ENCODE measurements around the gene TIMM23. TPM values are rescaled to one million over a fixed set of nuclear protein-coding genes. Genes with fewer than 3 reads are reported as not detected.
"Not testable (repeated sequence)": the region's sequence is repeated elsewhere in the genome, so short reads cannot be mapped to it uniquely, and the experiment has no call there.

The TIMM23 gene
- total and polyA plus RNA-seq, 7 experiments from 2014 or later: 21.0 to 61.7 (median 25.8) TPM

DNA sequence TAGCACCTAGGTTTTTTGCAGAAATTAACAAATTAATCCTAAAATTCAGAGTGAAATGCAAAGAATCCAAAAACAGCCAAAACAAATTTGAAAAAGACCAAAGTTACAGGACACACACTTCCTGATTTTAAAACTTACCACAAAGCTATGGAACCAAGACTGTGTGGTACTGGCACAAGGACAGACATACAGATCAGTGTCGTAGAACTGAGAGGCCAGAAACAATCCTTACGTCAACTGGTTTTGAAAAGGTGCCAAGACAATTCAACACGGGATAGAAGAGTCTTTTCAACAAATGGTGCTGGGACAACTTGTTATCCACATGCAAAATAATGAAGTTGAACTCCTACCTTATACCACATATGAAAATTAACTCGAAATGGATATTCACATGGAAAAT lies 26.8 kb upstream of the TIMM23 start:
- DNase-seq; H3K27ac Mint-ChIP-seq; H3K4me3 ChIP-seq (ENCODE audit: low read length); H3K4me1 ChIP-seq (ENCODE audit: control insufficient read depth in 2 of 2, insufficient read depth in 2 of 2, low read length in 2 of 2); H3K9me3 Mint-ChIP-seq; H3K27me3 Mint-ChIP-seq; H3K27ac ChIP-seq (ENCODE audit: low read depth, low read length); H3K4me3 Mint-ChIP-seq; POLR2A ChIA-PET; intact Hi-C loops (cut with micrococcal nuclease); H3K36me3 ChIP-seq (ENCODE audit: control insufficient read depth in 2 of 3, insufficient read depth in 3 of 3, low read length in 3 of 3); ATAC-seq; CTCF ChIA-PET; H3K9me3 ChIP-seq (ENCODE audit: control insufficient read depth in 2 of 3, low read length in 3 of 3); H3K4me1 Mint-ChIP-seq; H3K27me3 ChIP-seq (ENCODE audit: control insufficient read depth in 2 of 2, insufficient read depth in 2 of 2, low read length in 2 of 2): not testable (repeated sequence)
- peaks cover 0 to 20% (median 6%) of the 10 kb centered on the region in 5 donors for H3K36me3 Mint-ChIP-seq

DNA sequence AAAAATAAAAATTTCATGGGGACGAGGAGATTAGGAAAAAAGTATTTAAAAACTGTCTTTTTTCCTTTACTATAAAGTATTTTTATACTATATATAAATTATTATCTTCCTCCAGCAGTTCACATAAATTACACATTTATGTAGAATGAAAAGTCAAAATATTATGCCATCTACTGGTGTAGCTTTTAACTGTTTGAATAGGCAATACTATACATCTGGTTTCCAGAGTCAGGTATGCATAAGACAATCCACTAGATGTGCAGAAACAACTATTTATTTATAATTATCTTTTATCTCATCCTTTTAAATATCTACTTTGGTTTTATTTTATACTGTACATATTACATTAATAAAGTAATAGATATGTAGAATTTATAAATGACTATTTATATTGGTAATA lies 24.9 kb upstream of the TIMM23 start:
- intact Hi-C loops (cut with micrococcal nuclease); CTCF ChIA-PET; H3K27me3 ChIP-seq (ENCODE audit: control insufficient read depth in 2 of 2, insufficient read depth in 2 of 2, low read length in 2 of 2); H3K27me3 Mint-ChIP-seq; POLR2A ChIA-PET; ATAC-seq; H3K4me1 Mint-ChIP-seq; DNase-seq; H3K9me3 ChIP-seq (ENCODE audit: control insufficient read depth in 2 of 3, low read length in 3 of 3); H3K4me3 ChIP-seq (ENCODE audit: low read length); H3K36me3 ChIP-seq (ENCODE audit: control insufficient read depth in 2 of 3, insufficient read depth in 3 of 3, low read length in 3 of 3); H3K4me3 Mint-ChIP-seq; H3K4me1 ChIP-seq (ENCODE audit: control insufficient read depth in 2 of 2, insufficient read depth in 2 of 2, low read length in 2 of 2); H3K27ac Mint-ChIP-seq; H3K27ac ChIP-seq (ENCODE audit: low read depth, low read length); H3K9me3 Mint-ChIP-seq: not testable (repeated sequence)
- H3K36me3 Mint-ChIP-seq: peaks cover 0 to 20% (median 6%) of the 10 kb centered on the region in 5 donors

DNA sequence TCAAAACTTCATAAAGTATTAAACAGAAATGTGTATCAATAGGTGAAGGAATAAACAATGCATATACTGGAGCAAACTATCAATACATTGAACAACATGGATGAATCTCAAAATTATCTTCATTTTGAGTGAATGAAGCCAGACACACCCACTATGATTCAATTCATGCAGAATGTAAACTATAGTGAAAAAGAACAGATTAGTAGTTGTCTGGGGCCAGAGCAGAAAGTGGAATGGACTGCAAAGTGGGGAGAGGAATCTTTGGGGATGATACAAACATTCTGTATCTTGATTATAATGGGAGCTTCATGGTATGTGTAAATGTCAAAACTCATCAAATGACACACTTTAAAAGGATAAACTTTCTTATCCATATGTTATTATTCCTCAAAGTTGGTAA lies 23.5 kb upstream of the TIMM23 start:
- DNase-seq; CTCF ChIA-PET; POLR2A ChIA-PET; ATAC-seq; H3K27ac ChIP-seq (ENCODE audit: low read depth, low read length); H3K4me3 Mint-ChIP-seq; intact Hi-C loops (cut with micrococcal nuclease); H3K27me3 ChIP-seq (ENCODE audit: control insufficient read depth in 2 of 2, insufficient read depth in 2 of 2, low read length in 2 of 2); H3K9me3 Mint-ChIP-seq; H3K27me3 Mint-ChIP-seq; H3K36me3 ChIP-seq (ENCODE audit: control insufficient read depth in 2 of 3, insufficient read depth in 3 of 3, low read length in 3 of 3); H3K4me1 Mint-ChIP-seq; H3K9me3 ChIP-seq (ENCODE audit: control insufficient read depth in 2 of 3, low read length in 3 of 3); H3K4me3 ChIP-seq (ENCODE audit: low read length); H3K4me1 ChIP-seq (ENCODE audit: control insufficient read depth in 2 of 2, insufficient read depth in 2 of 2, low read length in 2 of 2): not testable (repeated sequence)
- H3K36me3 Mint-ChIP-seq: peaks cover 0 to 20% (median 8%) of the 10 kb centered on the region in 5 donors
- peak overlapping the region in 1 of 9 donors; percentile 3 for H3K27ac Mint-ChIP-seq

DNA sequence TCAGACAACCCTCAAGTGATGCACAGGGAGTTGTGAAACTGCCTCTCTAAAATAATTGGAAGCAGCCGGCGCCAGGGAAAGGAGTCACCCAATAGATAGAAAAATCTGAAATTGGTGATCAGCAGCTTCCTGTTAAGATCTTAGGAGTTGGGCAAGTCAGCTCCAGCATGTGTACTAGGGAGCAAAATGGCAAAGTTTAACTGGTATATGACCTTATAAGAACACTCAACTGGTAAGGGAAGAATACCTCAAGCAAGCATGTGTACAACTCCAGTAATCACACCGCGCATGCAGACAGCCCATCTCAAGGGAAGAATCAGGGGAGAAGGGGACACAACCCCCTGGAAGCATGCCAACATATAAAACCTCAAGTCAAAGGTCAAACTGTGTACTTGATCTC lies 17.9 kb upstream of the TIMM23 start:
- H3K4me1 ChIP-seq (ENCODE audit: control insufficient read depth in 2 of 2, insufficient read depth in 2 of 2, low read length in 2 of 2); H3K27me3 ChIP-seq (ENCODE audit: control insufficient read depth in 2 of 2, insufficient read depth in 2 of 2, low read length in 2 of 2); H3K27ac ChIP-seq (ENCODE audit: low read depth, low read length); H3K9me3 ChIP-seq (ENCODE audit: control insufficient read depth in 2 of 3, low read length in 3 of 3); CTCF ChIA-PET; H3K36me3 Mint-ChIP-seq; DNase-seq; H3K4me1 Mint-ChIP-seq; POLR2A ChIA-PET; H3K4me3 ChIP-seq (ENCODE audit: low read length); intact Hi-C loops (cut with micrococcal nuclease); H3K36me3 ChIP-seq (ENCODE audit: control insufficient read depth in 2 of 3, insufficient read depth in 3 of 3, low read length in 3 of 3); H3K27ac Mint-ChIP-seq; H3K4me3 Mint-ChIP-seq; H3K9me3 Mint-ChIP-seq; ATAC-seq; H3K27me3 Mint-ChIP-seq: not testable (repeated sequence)

DNA sequence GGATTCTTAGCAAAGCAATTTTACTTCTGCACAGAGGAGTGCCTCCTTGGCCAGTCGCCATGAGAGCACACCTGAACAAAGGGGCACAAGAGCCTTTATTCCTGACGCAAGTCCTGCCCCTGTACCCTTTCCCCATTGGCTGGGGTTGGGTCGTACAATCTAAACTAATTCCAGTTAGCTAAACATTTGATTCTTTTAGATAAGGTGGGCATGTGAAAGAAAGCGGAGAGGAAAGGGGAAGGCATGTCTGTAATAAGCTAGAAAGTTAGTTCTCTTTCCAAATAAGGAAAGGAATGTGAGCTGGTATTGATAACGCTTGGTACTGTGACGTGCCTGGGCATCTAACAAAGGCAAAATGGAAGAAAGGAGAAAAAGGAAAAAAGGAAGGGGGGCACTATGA lies 15.7 kb upstream of the TIMM23 start:
- H3K9me3 Mint-ChIP-seq; ATAC-seq; POLR2A ChIA-PET; H3K9me3 ChIP-seq (ENCODE audit: control insufficient read depth in 2 of 3, low read length in 3 of 3); CTCF ChIA-PET; H3K36me3 Mint-ChIP-seq; H3K27me3 ChIP-seq (ENCODE audit: control insufficient read depth in 2 of 2, insufficient read depth in 2 of 2, low read length in 2 of 2); H3K4me3 ChIP-seq (ENCODE audit: low read length); H3K27ac Mint-ChIP-seq; DNase-seq; H3K4me1 ChIP-seq (ENCODE audit: control insufficient read depth in 2 of 2, insufficient read depth in 2 of 2, low read length in 2 of 2); H3K27ac ChIP-seq (ENCODE audit: low read depth, low read length); H3K4me1 Mint-ChIP-seq; intact Hi-C loops (cut with micrococcal nuclease); H3K4me3 Mint-ChIP-seq; H3K27me3 Mint-ChIP-seq; H3K36me3 ChIP-seq (ENCODE audit: control insufficient read depth in 2 of 3, insufficient read depth in 3 of 3, low read length in 3 of 3): not testable (repeated sequence)

DNA sequence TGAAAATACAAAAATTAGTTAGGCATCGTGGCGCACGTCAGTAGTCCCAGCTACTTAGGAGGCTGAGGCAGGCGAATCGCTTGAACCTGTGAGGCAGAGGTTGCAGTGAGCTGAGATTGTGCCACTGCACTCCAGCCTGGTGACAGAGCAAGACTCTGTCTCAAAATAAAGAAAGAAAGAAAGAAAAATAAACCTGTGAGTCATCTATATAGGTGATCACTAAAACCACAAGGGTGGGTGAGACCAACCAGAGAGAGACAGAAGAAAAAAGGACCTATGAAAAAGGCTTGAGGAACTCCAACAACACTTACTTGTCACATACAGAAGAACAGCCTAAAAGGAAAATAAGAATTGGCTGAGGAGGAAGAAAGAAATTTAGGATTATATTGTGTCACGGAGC lies 14.4 kb upstream of the TIMM23 start:
- H3K36me3 Mint-ChIP-seq; intact Hi-C loops (cut with micrococcal nuclease); H3K9me3 Mint-ChIP-seq; H3K36me3 ChIP-seq (ENCODE audit: control insufficient read depth in 2 of 3, insufficient read depth in 3 of 3, low read length in 3 of 3); H3K9me3 ChIP-seq (ENCODE audit: control insufficient read depth in 2 of 3, low read length in 3 of 3); CTCF ChIA-PET; H3K4me3 ChIP-seq (ENCODE audit: low read length); POLR2A ChIA-PET; H3K4me1 ChIP-seq (ENCODE audit: control insufficient read depth in 2 of 2, insufficient read depth in 2 of 2, low read length in 2 of 2); ATAC-seq; H3K4me3 Mint-ChIP-seq; H3K27me3 Mint-ChIP-seq; H3K27ac ChIP-seq (ENCODE audit: low read depth, low read length); H3K4me1 Mint-ChIP-seq; DNase-seq; H3K27me3 ChIP-seq (ENCODE audit: control insufficient read depth in 2 of 2, insufficient read depth in 2 of 2, low read length in 2 of 2): not testable (repeated sequence)
- peak overlapping the region in 1 of 9 donors; percentile 25 for H3K27ac Mint-ChIP-seq

DNA sequence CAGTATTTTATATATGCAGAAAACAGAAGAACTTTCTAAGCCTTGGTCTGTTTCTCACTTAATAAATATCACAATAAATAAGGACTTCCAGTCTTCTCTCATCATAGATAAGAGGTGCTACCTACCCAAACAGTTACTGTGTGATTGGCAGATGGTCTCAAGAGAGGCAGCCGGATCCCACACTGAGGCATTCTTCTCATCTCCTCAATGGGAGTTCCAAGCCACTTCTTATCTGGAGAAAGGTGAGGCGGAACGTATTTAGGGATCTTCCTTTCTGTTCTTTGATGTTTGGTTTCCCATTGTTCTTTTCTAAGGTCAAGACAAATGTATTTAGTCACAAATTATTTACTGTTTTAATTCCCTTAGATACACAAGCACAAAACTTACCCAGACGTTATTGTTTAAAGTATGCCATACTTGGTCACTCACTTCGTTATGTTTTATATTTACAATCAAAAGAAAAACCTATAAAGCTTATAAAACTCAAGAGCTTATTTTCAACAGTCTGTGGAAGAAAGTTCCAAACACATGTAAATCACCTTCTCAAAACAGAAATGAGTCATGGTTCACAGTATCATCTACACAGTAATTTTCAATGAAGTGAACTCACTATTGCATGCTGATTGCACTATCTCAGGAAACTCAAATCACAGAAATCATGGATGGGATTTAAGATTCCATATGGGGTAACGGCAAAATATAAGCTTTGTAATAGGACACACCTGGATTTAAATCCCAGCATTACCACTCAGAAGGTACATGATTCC lies 9.4 kb upstream of the TIMM23 start:
- H3K9me3 ChIP-seq (ENCODE audit: control insufficient read depth in 2 of 3, low read length in 3 of 3); H3K4me3 Mint-ChIP-seq; H3K36me3 Mint-ChIP-seq; H3K27ac Mint-ChIP-seq; H3K27ac ChIP-seq (ENCODE audit: low read depth, low read length); H3K27me3 ChIP-seq (ENCODE audit: control insufficient read depth in 2 of 2, insufficient read depth in 2 of 2, low read length in 2 of 2); H3K4me1 ChIP-seq (ENCODE audit: control insufficient read depth in 2 of 2, insufficient read depth in 2 of 2, low read length in 2 of 2); CTCF ChIA-PET; H3K27me3 Mint-ChIP-seq; intact Hi-C loops (cut with micrococcal nuclease); DNase-seq; POLR2A ChIA-PET; H3K36me3 ChIP-seq (ENCODE audit: control insufficient read depth in 2 of 3, insufficient read depth in 3 of 3, low read length in 3 of 3); H3K9me3 Mint-ChIP-seq; ATAC-seq; H3K4me3 ChIP-seq (ENCODE audit: low read length): not testable (repeated sequence)
- peaks cover 0 to 14% (median 13%) of the 10 kb centered on the region in 7 donors for H3K4me1 Mint-ChIP-seq

Measured in naive thymus-derived CD4-positive, alpha-beta T cell (primary cell).